ENCODE data around the gene HLA-DMB.

DNA sequence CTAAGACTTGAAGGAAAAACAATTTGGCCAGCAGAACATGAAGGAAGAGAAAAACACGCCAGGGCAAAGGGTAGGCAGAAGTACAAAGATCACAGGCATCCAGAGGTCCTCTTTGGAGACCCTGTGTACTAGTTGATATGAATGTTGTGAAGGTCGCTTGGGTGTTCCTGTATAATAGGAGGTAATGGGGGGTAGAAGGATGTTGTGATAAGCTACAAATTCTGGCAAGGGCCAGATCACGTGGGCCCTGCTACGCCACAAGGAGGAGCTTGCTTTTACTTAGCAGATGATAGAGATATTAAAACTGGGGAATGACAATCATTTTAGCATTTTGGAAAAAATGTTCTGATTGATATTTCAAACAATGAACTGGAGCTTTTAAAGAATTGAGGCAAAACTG lies 12.9 kb upstream of the HLA-DMB start:
- TF ChIP-seq EZH2phosphoT487 (IDR thresholded peaks at IDR 0.05; ENCODE audit: insufficient read depth, low read depth), result no peak
- TF ChIP-seq EZH2 (IDR thresholded peaks at IDR 0.05; ENCODE audit: insufficient read depth, poor library complexity, severe bottlenecking), result no peak
